K562 (cell line): ENCODE measurements around the gene SLC34A3. TPM values are rescaled to one million over a fixed set of nuclear protein-coding genes. Genes with fewer than 3 reads are reported as not detected.

ENCODE experiments used
- E2F5 ChIP-seq: sonication (generic); formaldehyde crosslinking; IDR thresholded peaks from 2 replicates; pipeline ENCODE4 v1.8.0; 2022; ENCODE audit warnings: mild to moderate bottlenecking, missing genetic modification reagents
- KDM1A ChIP-seq, 2 experiments: fragments of 450-650 bp; IDR thresholded peaks; 2 replicates each; pipeline ENCODE4 v1.6.1; 2016; ENCODE audit warnings: mild to moderate bottlenecking in 2 of 2
- KLF13 ChIP-seq: fragments of 450-650 bp; IDR thresholded peaks from 2 replicates; pipeline ENCODE4 v1.6.1; 2016; ENCODE audit warnings: missing genetic modification characterization, low read depth, mild to moderate bottlenecking, missing compliant biosample characterization, moderate library complexity, borderline replicate concordance
- TARDBP ChIP-seq: fragments of 450-650 bp; IDR thresholded peaks from 2 replicates; pipeline ENCODE4 v1.6.1; 2016
- TEAD4 ChIP-seq, 2 experiments: sonication (generic) in 1 of 2; formaldehyde crosslinking in 1 of 2; IDR thresholded peaks; 2 replicates each; pipeline versions ENCODE4 v1.6.1 to v1.8.0; 2012 to 2022; ENCODE audit warnings: borderline replicate concordance in 1 of 2, inconsistent platforms in 1 of 2, low read length in 1 of 2, mild to moderate bottlenecking in 1 of 2, missing genetic modification reagents in 1 of 2
- ZBTB40 ChIP-seq, 2 experiments: fragments of 450-650 bp in 1 of 2; sonication (generic) in 1 of 2; formaldehyde crosslinking in 1 of 2; IDR thresholded peaks; 2 replicates each; pipeline versions ENCODE4 v1.7.1 to v1.9.0; 2016 to 2022; ENCODE audit warnings: inconsistent platforms in 1 of 2, mild to moderate bottlenecking in 1 of 2, missing genetic modification reagents in 1 of 2
- ZEB2 ChIP-seq: fragments of 450-650 bp; IDR thresholded peaks from 2 replicates; pipeline ENCODE4 v1.6.1; 2016
- ZNF655 ChIP-seq: fragments of 250-450 bp; sonication (Bioruptor Pico); IDR thresholded peaks from 2 replicates; pipeline ENCODE4 v1.5.0; 2021
- polyA plus RNA-seq, 8 experiments: library from polyadenylated mRNA; depleted of rRNA in 4 of 8; stranded (reverse) in 5 of 8; unstranded in 3 of 8; fragments of >200 nt; fragmentation: Nextera tagmentation in 2 of 8; fragmentation: Illumina TruSeq in 1 of 8; extraction: Ambion mirVana in 2 of 8; extraction: Trizol in 1 of 8; gene quantifications; 2 replicates each; pipeline versions ENCODE4 v1.2.1 to v1.2.3, GENCODE V29; 2011 to 2014; ENCODE audit warnings: inconsistent platforms in 1 of 8, missing spikeins in 1 of 8
- total RNA-seq, 7 experiments: library from RNA; depleted of rRNA in 6 of 7; stranded (reverse); fragments of >200 nt in 6 of 7; fragmentation: Illumina TruSeq in 2 of 7; extraction: Trizol in 2 of 7; gene quantifications; 2 replicates each; pipeline versions ENCODE4 v1.2.1 to v1.2.3, GENCODE V29; 2011 to 2021; ENCODE audit warnings: low replicate concordance in 1 of 7
- TF ChIP-seq, protein P1 (sequence below): fragments of 250-450 bp; sonication (Bioruptor Pico); IDR thresholded peaks from 2 replicates; pipeline ENCODE4 v1.8.0; 2022; ENCODE audit warnings: moderate library complexity, mild to moderate bottlenecking, inconsistent platforms

SLC34A3 gene
- total and polyA plus RNA-seq, 9 of the 15 experiments (the other 6 are each of a cell fraction or from before 2014, with no cell fraction given): not detected

GRCh38 chr9:137218754-137219271 is 11.9 kb upstream of the SLC34A3 start (continued):
- TF ChIP-seq, protein P1, sequence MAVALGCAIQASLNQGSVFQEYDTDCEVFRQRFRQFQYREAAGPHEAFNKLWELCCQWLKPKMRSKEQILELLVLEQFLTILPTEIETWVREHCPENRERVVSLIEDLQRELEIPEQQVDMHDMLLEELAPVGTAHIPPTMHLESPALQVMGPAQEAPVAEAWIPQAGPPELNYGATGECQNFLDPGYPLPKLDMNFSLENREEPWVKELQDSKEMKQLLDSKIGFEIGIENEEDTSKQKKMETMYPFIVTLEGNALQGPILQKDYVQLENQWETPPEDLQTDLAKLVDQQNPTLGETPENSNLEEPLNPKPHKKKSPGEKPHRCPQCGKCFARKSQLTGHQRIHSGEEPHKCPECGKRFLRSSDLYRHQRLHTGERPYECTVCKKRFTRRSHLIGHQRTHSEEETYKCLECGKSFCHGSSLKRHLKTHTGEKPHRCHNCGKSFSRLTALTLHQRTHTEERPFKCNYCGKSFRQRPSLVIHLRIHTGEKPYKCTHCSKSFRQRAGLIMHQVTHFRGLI (CRISPR knock-in tag): no peak
- no peak for TF ChIP-seq ZBTB40 (IDR thresholded peaks at IDR 0.05)
- TF ChIP-seq ZBTB40 (CRISPR knock-in tag; IDR thresholded peaks at IDR 0.05): no peak
- peak; percentile 87 for TF ChIP-seq ZEB2
- no peak for TF ChIP-seq TARDBP
- TF ChIP-seq E2F5 (CRISPR knock-in tag): 0 out of 2 replicates have a peak, but pooled peaks have one; percentile 33
- no peak for TF ChIP-seq ZNF655 (CRISPR knock-in tag)
- TF ChIP-seq KLF13 (tag): peak; percentile 96; the same call in 1 of the 2 replicates
- peak; percentile 66 for TF ChIP-seq TEAD4 (IDR thresholded peaks at IDR 0.05; ENCODE audit: low read length)
- no peak for TF ChIP-seq TEAD4 (CRISPR knock-in tag; IDR thresholded peaks at IDR 0.05; ENCODE audit: borderline replicate concordance)
- peak in 1 of 2 experiments; percentile 17; a peak in 1 of 4 replicates for TF ChIP-seq KDM1A (IDR thresholded peaks at IDR 0.05)
